ENCODE data around the gene LENEP. TPM values are rescaled to one million over a fixed set of nuclear protein-coding genes. Genes with fewer than 3 reads are reported as not detected.

The LENEP gene
- polyA plus RNA-seq, 1 donor, result 0.67 TPM

GRCh38 chr1:154960446-154961136 is 32.8 kb upstream of the LENEP start:
- no peak for DNase-seq

DNA sequence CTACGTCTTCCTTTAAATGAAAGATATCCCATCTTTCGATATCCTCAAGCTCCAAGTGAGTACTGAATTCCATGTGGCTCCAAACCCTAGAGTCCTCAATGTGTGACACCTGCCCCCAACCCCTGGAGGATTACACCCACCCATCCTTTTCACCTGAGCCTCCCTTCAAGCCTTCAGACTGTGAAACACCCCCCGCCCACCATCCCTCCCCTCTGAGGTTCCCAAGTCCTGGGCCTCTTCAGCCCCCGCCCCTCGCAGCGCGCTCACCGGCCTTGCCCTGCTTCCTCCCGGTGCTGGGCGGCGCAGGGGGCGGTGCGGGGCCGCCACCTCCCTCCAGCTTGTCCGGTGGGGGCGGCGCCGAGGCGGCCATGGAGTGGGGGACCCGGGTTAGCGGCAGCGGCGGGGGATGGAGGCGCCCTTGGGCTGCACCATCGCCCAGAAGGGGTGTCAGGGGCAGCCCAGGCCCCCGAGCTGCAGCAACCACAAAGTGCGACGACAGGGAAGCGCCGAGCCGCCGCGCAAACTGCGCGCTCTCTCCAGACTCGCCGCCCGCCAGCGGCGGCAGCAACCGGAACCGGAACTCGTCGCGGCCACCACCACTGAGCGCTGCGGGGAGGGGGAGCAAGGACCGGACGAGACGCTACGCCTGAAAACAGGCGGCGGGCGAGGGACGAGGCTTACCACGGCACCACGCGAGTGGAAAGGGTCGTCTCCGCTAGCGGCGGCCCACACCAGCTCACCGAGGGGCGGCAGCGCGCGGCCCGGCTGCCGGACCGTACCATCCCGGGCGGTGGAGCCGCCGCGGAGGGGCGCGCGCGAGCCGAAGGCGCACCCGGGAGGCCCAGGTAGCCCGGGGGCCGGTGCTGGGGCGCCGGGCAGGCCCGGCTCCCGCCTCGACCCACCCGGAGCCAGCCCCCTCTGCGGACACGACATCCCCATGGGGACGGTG is 31.9 kb upstream of the LENEP start, which contains the start of gene PYGO2:
Gene PYGO2 (minus strand): TSS at position 576 of the 949 bp plus-strand sequence. CDS start 206 bp downstream, at position 370.
- peak; percentile 84 for DNase-seq

DNA sequence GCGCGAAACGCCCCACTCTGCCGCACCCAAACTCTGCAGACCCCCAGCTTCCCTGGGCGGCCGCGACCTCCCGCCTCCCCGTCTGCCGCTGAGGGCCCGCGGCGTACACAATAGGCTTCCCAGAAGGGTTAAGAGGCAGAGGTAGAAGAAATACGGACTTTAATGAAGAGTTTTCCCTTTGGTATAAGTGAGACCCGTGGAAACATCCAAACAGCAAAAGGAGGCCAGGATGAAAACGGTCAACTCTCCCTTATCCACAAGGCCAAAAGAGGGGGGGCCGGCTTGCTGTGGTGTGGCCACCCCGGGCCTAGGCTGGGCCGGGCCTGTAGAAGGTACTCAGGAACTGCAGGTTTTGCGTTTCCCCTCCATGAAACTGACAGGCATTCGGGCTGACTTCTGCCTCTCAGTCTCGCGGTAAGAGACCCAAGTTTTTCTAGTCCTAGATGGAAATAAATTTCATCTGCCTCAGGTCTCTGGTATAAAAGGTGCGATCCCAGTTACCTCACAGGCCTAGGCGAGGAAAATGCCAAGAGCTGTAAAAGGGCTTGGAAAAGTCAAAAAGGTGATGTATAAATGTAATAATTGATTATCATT is 31.1 kb upstream of the LENEP start:
- DNase-seq, result no peak

- no peak for DNase-seq
Measured at GRCh38 chr1:154962795-154963330, 30.5 kb upstream of the LENEP start.

- no peak for DNase-seq
Measured at GRCh38 chr1:154963643-154964042, 29.7 kb upstream of the LENEP start.

DNA sequence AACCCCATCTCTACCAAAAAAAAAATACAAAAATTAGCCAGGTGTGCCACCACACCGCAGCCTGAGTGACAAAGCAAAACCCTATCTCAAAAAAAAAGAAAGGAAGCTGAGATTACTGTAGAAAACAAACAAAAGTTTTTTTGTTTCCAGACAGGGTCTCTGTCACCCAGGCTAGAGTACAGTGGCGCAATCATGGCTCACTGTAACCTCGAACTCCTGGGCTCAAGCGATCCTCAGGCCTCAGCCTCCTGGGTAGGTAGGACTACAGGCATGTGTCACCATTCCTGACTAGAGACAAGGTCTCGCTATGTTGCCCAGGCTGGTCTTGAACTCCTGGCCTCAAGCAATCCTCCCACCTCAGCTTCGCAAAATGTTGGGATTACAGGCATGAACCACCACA is 29.0 kb upstream of the LENEP start:
- no peak for DNase-seq

DNA sequence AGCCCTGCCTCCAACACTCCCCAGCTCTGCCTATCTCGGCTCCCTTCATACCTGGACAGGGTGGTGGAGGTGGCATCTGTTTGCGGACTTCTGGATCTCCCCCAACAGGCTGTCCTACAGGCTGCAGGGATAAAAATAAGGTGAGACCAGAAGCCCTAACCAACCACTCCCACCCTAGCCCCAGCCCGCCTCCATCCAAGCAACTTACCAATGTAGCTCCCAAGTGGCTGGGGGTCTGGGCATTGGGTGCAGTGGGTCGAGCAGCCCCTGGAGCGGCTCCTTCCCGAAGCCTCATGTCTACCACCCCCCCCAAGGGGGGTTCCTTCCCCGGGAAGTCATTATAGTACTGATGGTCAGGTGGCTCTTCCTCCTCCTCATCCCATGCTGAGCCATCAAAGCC is 27.3 kb upstream of the LENEP start:
- no peak for DNase-seq

DNA sequence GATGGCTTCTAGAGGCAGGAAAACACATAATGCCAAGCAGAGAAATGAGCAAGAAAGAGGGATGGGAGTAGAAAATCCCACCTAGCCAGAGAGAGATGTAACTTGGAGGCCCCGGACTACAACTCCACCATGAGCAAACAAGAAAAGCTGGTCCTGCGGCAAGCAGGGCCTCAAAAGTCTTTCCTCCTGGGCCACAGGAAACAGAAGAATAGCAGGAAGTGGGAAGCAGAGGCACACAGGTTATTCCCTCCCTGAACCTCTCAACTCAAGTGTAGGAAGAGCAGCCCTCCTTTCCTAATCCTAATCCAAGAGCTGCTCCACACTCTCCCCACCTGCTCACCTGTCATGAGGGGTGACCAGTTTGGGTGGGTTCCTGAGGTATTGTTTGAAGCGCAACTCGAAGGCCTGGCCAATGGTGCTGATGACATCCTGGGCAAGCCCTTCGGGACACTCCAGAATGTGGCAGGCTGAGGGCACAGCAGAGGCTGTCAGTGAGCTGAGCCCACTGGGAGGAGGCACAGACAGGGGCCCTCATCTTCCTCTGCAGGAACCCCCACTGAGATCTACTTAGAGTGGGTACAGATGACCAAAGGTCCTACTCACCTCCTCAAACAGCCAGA is 25.9 kb upstream of the LENEP start:
- no peak for DNase-seq

GRCh38 chr1:154968731-154969130 is 24.7 kb upstream of the LENEP start:
- DNase-seq, result no peak

DNA sequence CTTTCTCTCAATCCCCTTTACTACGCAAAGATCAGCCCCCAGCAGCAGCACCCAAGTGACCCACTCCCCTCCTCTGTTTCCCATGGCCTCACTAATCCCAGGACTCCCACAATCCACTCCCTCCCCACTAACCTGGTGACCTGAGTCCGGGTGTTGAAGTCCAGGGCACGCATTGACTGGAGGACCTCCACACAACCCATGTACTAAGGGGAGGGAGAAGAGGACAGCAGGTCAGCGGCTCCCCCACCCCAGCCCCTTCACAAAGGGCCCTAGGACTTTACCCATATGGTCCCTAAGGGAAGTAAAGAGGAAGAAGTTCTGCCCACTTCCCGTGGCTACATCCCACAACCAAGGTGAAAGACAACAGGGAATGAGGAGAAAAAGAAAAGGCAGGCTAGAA is 24.1 kb upstream of the LENEP start:
- DNase-seq, result no peak

DNA sequence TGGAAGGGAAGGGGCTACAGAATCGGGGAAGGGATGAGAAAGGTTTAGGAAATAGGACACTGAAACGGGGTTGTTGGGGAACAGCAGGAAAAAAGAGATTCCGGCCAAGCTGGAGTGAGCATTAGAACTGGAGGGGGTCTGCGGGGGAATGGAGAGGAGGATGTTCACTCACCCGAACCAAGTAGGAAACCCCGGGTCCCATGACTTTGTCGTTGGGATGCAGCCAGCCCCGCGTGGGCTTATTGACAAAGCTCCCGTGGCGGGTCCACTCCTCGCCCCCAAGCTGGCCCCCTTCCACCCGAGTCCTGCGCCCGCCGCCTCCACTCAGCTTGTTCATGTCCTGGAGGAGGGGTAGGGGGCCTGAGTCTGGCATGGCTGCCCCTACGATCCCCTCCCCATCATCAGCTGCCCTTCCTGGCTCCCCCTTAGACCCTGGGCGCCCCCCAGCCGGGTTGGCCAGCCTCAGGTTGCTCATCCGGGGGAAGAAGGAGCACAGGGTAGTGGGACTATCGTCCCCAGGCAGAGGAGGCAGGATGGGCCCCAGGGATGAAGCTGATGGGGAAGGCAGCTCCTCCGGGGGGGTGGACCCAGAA is 23.4 kb upstream of the LENEP start:
- peak; percentile 44 for DNase-seq

- peak; percentile 97 for DNase-seq
Measured at GRCh38 chr1:154970631-154971340, 22.6 kb upstream of the LENEP start, which contains the start of gene SHC1. SHC1 (minus strand) TSS chr1:154970747; CDS start chr1:154970526, 221 bp downstream.

- no peak for DNase-seq
Measured at GRCh38 chr1:154971341-154971998, 21.9 kb upstream of the LENEP start.

- no peak for DNase-seq
Measured at GRCh38 chr1:154972213-154972516, 21.2 kb upstream of the LENEP start.

- DNase-seq, result peak; percentile 54
Measured at GRCh38 chr1:154972517-154973343, 20.7 kb upstream of the LENEP start.

DNA sequence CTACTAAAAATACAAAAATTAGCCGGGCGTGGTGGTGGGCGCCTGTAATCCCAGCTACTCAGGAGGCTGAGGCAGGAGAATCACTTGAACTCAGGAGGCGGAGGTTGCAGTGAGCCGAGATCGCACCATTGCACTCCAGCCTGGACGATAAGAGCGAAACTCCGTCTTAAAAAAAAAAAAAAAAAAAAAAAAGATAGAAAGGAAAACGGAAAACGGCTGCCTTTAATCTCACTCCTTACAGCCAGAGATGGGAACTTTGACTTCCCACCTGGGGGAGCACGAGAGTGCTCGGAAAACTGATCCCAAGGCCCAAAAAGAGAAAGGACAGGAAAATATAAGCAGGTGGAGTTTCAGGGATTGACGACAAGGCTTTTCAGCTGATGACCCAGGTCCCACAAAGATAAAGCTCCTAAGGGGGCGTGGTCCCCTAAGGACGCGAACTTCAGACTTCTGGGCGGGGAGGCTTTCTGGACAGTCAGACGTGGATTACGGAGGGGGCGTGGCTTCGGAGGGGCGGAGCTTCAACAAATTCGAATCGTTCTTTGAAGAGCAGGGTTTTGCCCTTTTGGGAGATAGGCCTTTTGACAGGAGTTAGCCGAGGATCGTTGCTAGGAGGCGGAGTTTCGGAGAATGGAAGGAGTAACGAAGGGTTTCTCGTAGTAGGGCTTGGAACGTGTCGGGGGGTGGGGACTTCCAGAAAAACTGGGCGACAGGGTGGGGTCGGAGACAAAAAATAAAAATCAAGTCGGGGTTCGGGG is 19.9 kb upstream of the LENEP start:
- peak; percentile 92 for DNase-seq

DNA sequence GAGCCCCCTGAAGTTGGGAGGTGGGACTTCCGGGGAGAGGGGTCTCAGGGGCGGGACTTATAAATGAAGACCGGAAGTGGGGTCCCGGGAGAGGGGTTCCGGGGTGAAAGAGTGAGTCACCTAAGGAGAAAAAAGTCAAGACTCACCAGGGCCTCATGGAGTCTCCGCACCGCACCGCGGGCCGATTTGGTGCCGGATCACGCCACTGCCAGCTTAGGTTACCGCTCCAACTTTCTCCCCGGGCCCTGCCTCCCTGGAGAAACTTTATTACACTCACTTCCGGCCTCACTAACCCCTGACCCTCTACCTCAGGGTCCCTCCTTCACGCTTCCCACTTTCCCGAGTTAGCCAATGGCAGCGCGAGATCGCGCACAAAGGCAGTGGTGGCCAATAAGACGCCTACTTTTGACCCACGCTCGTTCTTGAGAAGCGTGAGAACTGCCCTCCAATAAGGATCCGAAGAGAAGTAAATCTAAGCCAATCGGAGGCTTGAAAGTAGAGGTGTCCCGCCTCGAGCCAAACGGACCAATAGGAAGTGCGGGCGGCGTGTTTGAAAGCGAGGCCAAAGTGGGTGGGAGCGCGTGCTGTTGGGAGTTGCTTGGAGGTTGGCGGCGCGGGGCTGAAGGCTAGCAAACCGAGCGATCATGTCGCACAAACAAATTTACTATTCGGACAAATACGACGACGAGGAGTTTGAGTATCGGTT is 19.1 kb upstream of the LENEP start, which contains the start of gene CKS1B:
Gene CKS1B (plus strand): TSS at position 580 of the 706 bp plus-strand sequence. CDS start 65 bp downstream, at position 645.
- peak; percentile 98 for DNase-seq

DNA sequence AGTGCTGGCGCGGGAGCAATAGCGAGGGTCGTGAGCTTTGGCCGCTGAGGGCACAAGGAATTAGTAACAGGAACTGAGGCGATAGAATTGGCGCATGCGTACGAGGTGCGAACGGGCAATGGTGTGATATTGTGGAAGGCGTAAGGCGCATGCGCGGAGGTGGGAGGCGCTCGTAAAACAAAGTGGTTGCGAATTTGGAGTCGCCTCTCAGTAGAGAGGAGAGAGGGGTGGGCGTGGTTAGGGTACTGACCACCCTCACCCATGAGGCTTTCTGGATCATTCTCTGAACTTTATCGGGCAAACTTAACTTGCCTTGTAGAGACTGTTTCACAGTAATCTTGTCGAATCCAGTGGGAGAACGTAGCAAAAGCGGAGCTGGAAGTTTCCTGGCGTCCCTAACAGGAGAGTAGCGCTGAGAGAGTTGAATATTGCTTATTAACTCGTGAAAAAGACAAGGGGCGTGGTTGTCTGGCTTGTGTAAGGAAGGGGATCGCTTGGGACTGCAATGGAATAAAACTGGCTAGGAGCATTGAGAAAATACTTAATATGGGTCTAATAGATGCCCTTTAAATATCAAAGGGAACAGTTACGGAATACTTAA is 18.5 kb upstream of the LENEP start:
- peak; percentile 98 for DNase-seq

All from hindlimb muscle (tissue), 1 donor.